K562 (cell line): ENCODE results near the gene KCNK4. TPM values are rescaled to one million over a fixed set of nuclear protein-coding genes. Genes with fewer than 3 reads are reported as not detected.

ENCODE experiments used
- ATAC-seq: fragments of 200-7000 bp; cut with Tn5 transposase; 3 replicates; pipeline ENCODE4 v1.9.1; 2020; ENCODE audit warnings: moderate library complexity
- BruUV-seq: library from RNA; stranded (reverse); fragments of 400-500 nt; replicated peaks from 2 replicates; lab custom pipeline; 2021; lab: Mats Ljungman, UMichigan
- CTCF ChIA-PET: fragments of 300-600 bp; formaldehyde crosslinking; extraction: SDS; loops from one replicate; lab custom pipeline; 2021; ENCODE audit warnings: low intra/inter-chr PET ratio; lab: Yijun Ruan, JAX
- POLR2A ChIA-PET: fragments of 300-600, 350-650 bp; sonication (Branson Sonifier 250); formaldehyde crosslinking; extraction: SDS; loops from one replicate; lab custom pipeline; 2021; ENCODE audit warnings: antibody characterized with exemption, inconsistent platforms; lab: Yijun Ruan, JAX
- DNase-seq, 4 experiments: peaks; one replicate each; pipeline versions ENCODE4 v3.0.0 to v3.0.0-alpha.2; 2011 to 2018; ENCODE audit warnings: low spot score in 3 of 4, mixed read lengths in 3 of 4; ENCODE audit errors: extremely low read depth in 1 of 4
- FAIRE-seq: peaks from 2 replicates; lab custom pipeline; 2011; peaks lifted over from hg19 to GRCh38; lab: Jason Lieb, UNC
- H2AFZ ChIP-seq: 2 replicates; pipeline ENCODE4 v1.6.0; 2011; ENCODE audit warnings: low read depth, low read length, control low read depth, inconsistent platforms
- H3K27ac ChIP-seq: fragments of 200-600 bp; 3 replicates; pipeline ENCODE4 v1.8.0; 2011; ENCODE audit warnings: low read depth, mild to moderate bottlenecking, control low read depth, inconsistent platforms, low read length, moderate library complexity, mixed read lengths; ENCODE audit errors: extremely low read depth
- H3K27me3 ChIP-seq, 2 experiments: fragments of 300-600 bp in 1 of 2; 2 replicates in 1 of 2; 3 replicates in 1 of 2; pipeline versions ENCODE4 v1.6.0 to v1.8.0; 2011; ENCODE audit warnings: inconsistent platforms in 2 of 2, low read length in 2 of 2, mild to moderate bottlenecking in 1 of 2, mixed read lengths in 1 of 2, moderate library complexity in 1 of 2; ENCODE audit not compliant: control insufficient read depth in 2 of 2, insufficient read depth in 2 of 2
- H3K36me3 ChIP-seq: fragments of 300-600 bp; 3 replicates; pipeline ENCODE4 v1.8.0; 2011; ENCODE audit warnings: mild to moderate bottlenecking, low read length, inconsistent platforms; ENCODE audit not compliant: control insufficient read depth, insufficient read depth
- H3K4me1 ChIP-seq, 2 experiments: fragments of 200-600 bp in 1 of 2; replicated peaks in 1 of 2; 2 replicates in 1 of 2; 3 replicates in 1 of 2; pipeline versions ENCODE4 v1.5.1 to v1.8.0; 2011; ENCODE audit warnings: inconsistent platforms in 2 of 2, low read length in 2 of 2, mild to moderate bottlenecking in 1 of 2, mixed read lengths in 1 of 2, moderate library complexity in 1 of 2; ENCODE audit not compliant: control insufficient read depth in 2 of 2, insufficient read depth in 2 of 2
- H3K4me2 ChIP-seq: 2 replicates; pipeline ENCODE4 v1.6.1; 2011; ENCODE audit warnings: low read length, control low read depth, inconsistent platforms, mixed read lengths; ENCODE audit not compliant: insufficient read depth
- H3K4me3 ChIP-seq: fragments of 200-600 bp; sonication (generic), shearing (Covaris generic); 2 replicates; pipeline ENCODE4 v1.5.1; 2016; ENCODE audit warnings: control low read depth, inconsistent platforms
- H3K79me2 ChIP-seq: fragments of 200-600 bp; 3 replicates; pipeline ENCODE4 v1.8.0; 2011; ENCODE audit warnings: low read length, inconsistent platforms; ENCODE audit not compliant: control insufficient read depth, insufficient read depth
- H3K9ac ChIP-seq, 2 experiments: 2 replicates each; pipeline versions ENCODE4 v1.6.0 to v1.6.1; 2011; ENCODE audit warnings: low read depth in 2 of 2, low read length in 2 of 2, control low read depth in 1 of 2, inconsistent platforms in 1 of 2, mild to moderate bottlenecking in 1 of 2, mixed read lengths in 1 of 2; ENCODE audit not compliant: insufficient read depth in 1 of 2
- H3K9me1 ChIP-seq: one replicate; pipeline ENCODE4 v1.6.0; 2011; ENCODE audit warnings: inconsistent platforms, mild to moderate bottlenecking, low read length, moderate library complexity; ENCODE audit not compliant: control insufficient read depth, insufficient read depth
- H3K9me3 ChIP-seq: replicated peaks from 2 replicates; pipeline ENCODE4 v1.5.1; 2011; ENCODE audit warnings: low read depth, low read length, inconsistent platforms; ENCODE audit not compliant: control insufficient read depth, insufficient read depth
- H4K20me1 ChIP-seq: replicated peaks from 2 replicates; pipeline ENCODE4 v1.6.1; 2011; ENCODE audit warnings: low read length, inconsistent platforms, mixed read lengths; ENCODE audit not compliant: control insufficient read depth, insufficient read depth
- CCNT2 ChIP-seq: IDR thresholded peaks from 2 replicates; pipeline ENCODE4 v1.6.1; 2011; ENCODE audit warnings: borderline replicate concordance, low read depth, mild to moderate bottlenecking, moderate library complexity, mixed read lengths, low read length; ENCODE audit not compliant: insufficient read length; ENCODE audit errors: extremely low read depth
- CREM ChIP-seq: IDR thresholded peaks from 2 replicates; pipeline ENCODE4 v1.6.1; 2014; ENCODE audit warnings: antibody characterized with exemption, low read depth
- GABPB1 ChIP-seq: sonication (generic); formaldehyde crosslinking; IDR thresholded peaks from 2 replicates; pipeline ENCODE4 v1.8.0; 2022; ENCODE audit warnings: mild to moderate bottlenecking, missing genetic modification reagents
- ID3 ChIP-seq, 2 experiments: fragments of 250-450 bp in 1 of 2; fragments of 450-650 bp in 1 of 2; sonication (Bioruptor Pico) in 1 of 2; IDR thresholded peaks; 2 replicates each; pipeline versions ENCODE4 v1.6.1 to v1.8.0; 2016 to 2021; ENCODE audit warnings: mild to moderate bottlenecking in 2 of 2, moderate library complexity in 2 of 2, missing compliant biosample characterization in 1 of 2, missing genetic modification characterization in 1 of 2
- JUND ChIP-seq, 2 experiments: IDR thresholded peaks; 2 replicates in 1 of 2; 3 replicates in 1 of 2; pipeline ENCODE4 v1.6.1; 2011; ENCODE audit warnings: borderline replicate concordance in 2 of 2, low read depth in 2 of 2, low read length in 2 of 2, improper control_type of control experiment in 1 of 2, missing biosample characterization in 1 of 2, missing genetic modification characterization in 1 of 2, missing genetic modification reagents in 1 of 2
- KDM2B ChIP-seq: fragments of 250-450 bp; sonication (Bioruptor Pico); IDR thresholded peaks from 2 replicates; pipeline ENCODE4 v1.8.0; 2021; ENCODE audit warnings: mild to moderate bottlenecking, moderate library complexity
- MBD2 ChIP-seq: sonication (generic); IDR thresholded peaks from 2 replicates; pipeline ENCODE4 v1.6.1; 2016; ENCODE audit warnings: low read depth, borderline replicate concordance
- MYC ChIP-seq, 2 experiments: fragments of 250-450 bp in 1 of 2; sonication (Bioruptor Pico) in 1 of 2; IDR thresholded peaks; 2 replicates each; pipeline versions ENCODE4 v1.5.1 to v1.6.1; 2012 to 2021; ENCODE audit warnings: low read depth in 2 of 2, borderline replicate concordance in 1 of 2, improper control_type of control experiment in 1 of 2, low read length in 1 of 2, mild to moderate bottlenecking in 1 of 2, moderate library complexity in 1 of 2
- POU5F1 ChIP-seq: fragments of 150-350 bp; IDR thresholded peaks from 2 replicates; pipeline ENCODE4 v1.6.1; 2014; ENCODE audit warnings: borderline replicate concordance, low read length, low read depth, mild to moderate bottlenecking; ENCODE audit not compliant: partially characterized antibody
- WGBS: fragments of 100-300 bp; shearing (Covaris generic); methylation state at CpG from one replicate; pipeline ENCODE4 v1.1.6; 2016; ENCODE audit warnings: low coverage, mixed read lengths; ENCODE audit not compliant: insufficient coverage; ENCODE audit errors: missing lambda C conversion rate; 5-methylcytosine and 5-hydroxymethylcytosine counted together
- in situ Hi-C: fragments of 300-500 bp; cut with MboI; formaldehyde crosslinking; loops from 4 replicates; pipeline ENCODE4 v1.15.0; 2018; ENCODE audit warnings: inconsistent platforms, mixed read lengths
- intact Hi-C: fragments of 100-400 bp; cut with micrococcal nuclease; formaldehyde crosslinking; loops from 2 replicates; pipeline ENCODE4 v1.14.2; 2022
- polyA plus RNA-seq, 8 experiments: library from polyadenylated mRNA; depleted of rRNA in 4 of 8; stranded (reverse) in 5 of 8; unstranded in 3 of 8; fragments of >200 nt; fragmentation: Nextera tagmentation in 2 of 8; fragmentation: Illumina TruSeq in 1 of 8; extraction: Ambion mirVana in 2 of 8; extraction: Trizol in 1 of 8; gene quantifications; 2 replicates each; pipeline versions ENCODE4 v1.2.1 to v1.2.3, GENCODE V29; 2011 to 2014; ENCODE audit warnings: inconsistent platforms in 1 of 8, missing spikeins in 1 of 8
- total RNA-seq, 7 experiments: library from RNA; depleted of rRNA in 6 of 7; stranded (reverse); fragments of >200 nt in 6 of 7; fragmentation: Illumina TruSeq in 2 of 7; extraction: Trizol in 2 of 7; gene quantifications; 2 replicates each; pipeline versions ENCODE4 v1.2.1 to v1.2.3, GENCODE V29; 2011 to 2021; ENCODE audit warnings: low replicate concordance in 1 of 7
- TF ChIP-seq, protein P1 (sequence below): IDR thresholded peaks from 3 replicates; pipeline ENCODE4 v1.6.1; 2011; ENCODE audit warnings: borderline replicate concordance, mild to moderate bottlenecking, moderate library complexity; ENCODE audit not compliant: insufficient read length; ENCODE audit errors: extremely low read depth
- TF ChIP-seq, protein P2 (sequence below): fragments of 450-650 bp; IDR thresholded peaks from 2 replicates; pipeline ENCODE4 v1.6.1; 2016; ENCODE audit warnings: antibody characterized with exemption

KCNK4 gene
- total and polyA plus RNA-seq, 9 of the 15 experiments (the other 6 are each of a cell fraction or from before 2014, with no cell fraction given): not detected

DNA sequence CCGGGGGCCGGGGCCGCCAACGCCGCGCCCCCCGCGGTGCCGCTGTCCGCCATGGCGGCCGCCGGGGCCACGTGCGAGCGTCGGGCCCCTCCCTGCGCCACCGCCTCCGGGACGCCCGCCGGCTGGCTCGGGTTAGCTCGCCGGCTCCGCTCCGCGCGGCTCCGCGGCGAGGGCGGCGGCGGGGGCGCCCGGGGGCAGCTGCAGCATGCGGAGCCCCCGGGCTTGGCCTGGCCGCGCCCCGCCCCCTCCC lies 44.6 kb upstream of the KCNK4 start (continued):
- peak; percentile 26 for TF ChIP-seq CCNT2

DNA sequence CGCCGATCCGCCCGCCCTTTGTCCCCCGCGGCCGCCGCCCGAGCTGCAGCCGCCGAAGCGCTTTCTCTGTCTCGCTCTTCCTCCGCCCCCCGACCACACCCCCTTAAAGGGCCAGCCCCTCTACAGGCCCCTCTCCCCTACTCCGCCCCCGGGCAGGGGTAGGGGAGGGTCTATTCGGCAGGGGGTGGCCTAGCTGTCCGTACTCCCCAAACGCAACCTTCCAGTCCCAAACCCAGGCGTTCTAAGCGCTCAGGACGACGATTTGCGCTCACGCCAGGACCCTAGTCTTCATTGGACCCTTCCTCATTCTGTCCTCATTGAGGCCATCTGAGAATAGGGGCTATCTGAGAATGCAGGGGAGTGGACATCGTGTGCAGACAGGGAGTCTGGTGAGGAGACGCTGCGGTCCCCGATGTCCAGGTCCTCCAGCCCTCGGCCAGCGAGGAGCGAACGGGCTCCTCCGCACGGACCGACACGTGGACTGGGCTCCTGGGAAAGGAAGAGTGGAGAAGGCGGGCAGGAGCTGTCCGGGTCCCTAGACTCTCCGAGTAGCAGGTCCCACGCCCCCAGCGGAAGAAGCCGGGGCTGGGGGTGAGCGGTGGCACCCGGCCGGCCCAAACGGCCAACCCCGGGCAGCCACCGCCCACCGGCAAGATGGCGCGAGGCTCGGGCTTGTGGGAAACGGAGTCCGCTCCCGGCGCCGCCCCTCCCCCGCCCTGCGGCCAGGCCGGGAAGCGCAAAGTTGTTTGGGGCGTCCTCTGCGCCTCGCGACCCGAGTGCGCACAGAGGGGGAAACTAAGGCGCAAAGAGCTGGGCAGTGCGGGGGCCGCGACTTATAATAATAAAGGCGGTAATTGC lies 44.0 kb upstream of the KCNK4 start, which contains the start of gene PPP1R14B:
Gene PPP1R14B (minus strand): TSS at position 73 of the 858 bp plus-strand sequence. CDS start 270 bp downstream, outside the sequence.
- Histone ChIP-seq H3K79me2 (peaks cover 50% of the 10 kb centered on the region), H3K27me3 (no peaks in the 10 kb centered on the region), H3K9ac (peak within 1 kb of the TSS; percentile 95 to 98), H3K27ac (peak within 1 kb of the TSS; percentile 98), H3K4me2 (peak within 1 kb of the TSS; percentile 99), H4K20me1 (0 out of 2 replicates have a peak, but pooled peaks cover 2% of the 10 kb centered on the region), H3K4me1 (peaks cover 42 to 92% of the 10 kb centered on the region in 2 experiments), H2AFZ (peak within 1 kb of the TSS; percentile 71), H3K4me3 (peak within 1 kb of the TSS; percentile 98), H3K36me3 (peaks cover 37% of the 10 kb centered on the region), H3K9me1 (no peaks in the 10 kb centered on the region), H3K9me3 (no peaks in the 10 kb centered on the region)
- peak; percentile 61 for FAIRE-seq
- peak; percentile 72 to 93 (median 84) for DNase-seq
- WGBS: 1% methylated on average over 62 of the region's 74 CpGs
- ChIA-PET CTCF (no interaction called here), POLR2A (interaction anchor here (0.6 to 7.8 kb wide), 13 partner anchors 9 to 61 kb away, joined by 3 to 58 read pairs (median 4); partner anchors contain the start of genes FERMT3 and STIP1)
- intact Hi-C loops (loop anchor here (2.0 to 10.0 kb wide), 3 partner anchors 22 to 58 kb away; partner anchors contain the start of genes CATSPERZ, ESRRA and FERMT3), in situ Hi-C loops (no loop called here)
- ATAC-seq: peak; percentile 78
- no TSS peak for BruUV-seq
- TF ChIP-seq JUND (IDR thresholded peaks at IDR 0.05; ENCODE audit: borderline replicate concordance, low read depth, low read length) (no peak), JUND (tag; IDR thresholded peaks at IDR 0.05; ENCODE audit: borderline replicate concordance, low read depth, low read length) (0 out of 3 replicates have a peak, but pooled peaks have one; percentile 13), KDM2B (peak; percentile 82; the same call in 1 of the 2 replicates), GABPB1 (CRISPR knock-in tag) (peak; percentile 85), ID3 (CRISPR knock-in tag; IDR thresholded peaks at IDR 0.05) (no peak), ID3 (tag; IDR thresholded peaks at IDR 0.05) (0 out of 2 replicates have a peak, but pooled peaks have one; percentile 70), POU5F1 (no peak), CREM (peak; percentile 54; the same call in 1 of the 2 replicates), MYC (IDR thresholded peaks at IDR 0.05; ENCODE audit: low read depth, low read length) (peak; percentile 93), MYC (CRISPR knock-in tag; IDR thresholded peaks at IDR 0.05; ENCODE audit: borderline replicate concordance, low read depth) (0 out of 2 replicates have a peak, but pooled peaks have one; percentile 74), MBD2 (0 out of 2 replicates have a peak, but pooled peaks have one; percentile 43)
- TF ChIP-seq, protein P1, sequence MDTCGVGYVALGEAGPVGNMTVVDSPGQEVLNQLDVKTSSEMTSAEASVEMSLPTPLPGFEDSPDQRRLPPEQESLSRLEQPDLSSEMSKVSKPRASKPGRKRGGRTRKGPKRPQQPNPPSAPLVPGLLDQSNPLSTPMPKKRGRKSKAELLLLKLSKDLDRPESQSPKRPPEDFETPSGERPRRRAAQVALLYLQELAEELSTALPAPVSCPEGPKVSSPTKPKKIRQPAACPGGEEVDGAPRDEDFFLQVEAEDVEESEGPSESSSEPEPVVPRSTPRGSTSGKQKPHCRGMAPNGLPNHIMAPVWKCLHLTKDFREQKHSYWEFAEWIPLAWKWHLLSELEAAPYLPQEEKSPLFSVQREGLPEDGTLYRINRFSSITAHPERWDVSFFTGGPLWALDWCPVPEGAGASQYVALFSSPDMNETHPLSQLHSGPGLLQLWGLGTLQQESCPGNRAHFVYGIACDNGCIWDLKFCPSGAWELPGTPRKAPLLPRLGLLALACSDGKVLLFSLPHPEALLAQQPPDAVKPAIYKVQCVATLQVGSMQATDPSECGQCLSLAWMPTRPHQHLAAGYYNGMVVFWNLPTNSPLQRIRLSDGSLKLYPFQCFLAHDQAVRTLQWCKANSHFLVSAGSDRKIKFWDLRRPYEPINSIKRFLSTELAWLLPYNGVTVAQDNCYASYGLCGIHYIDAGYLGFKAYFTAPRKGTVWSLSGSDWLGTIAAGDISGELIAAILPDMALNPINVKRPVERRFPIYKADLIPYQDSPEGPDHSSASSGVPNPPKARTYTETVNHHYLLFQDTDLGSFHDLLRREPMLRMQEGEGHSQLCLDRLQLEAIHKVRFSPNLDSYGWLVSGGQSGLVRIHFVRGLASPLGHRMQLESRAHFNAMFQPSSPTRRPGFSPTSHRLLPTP: no peak
- TF ChIP-seq, protein P2, sequence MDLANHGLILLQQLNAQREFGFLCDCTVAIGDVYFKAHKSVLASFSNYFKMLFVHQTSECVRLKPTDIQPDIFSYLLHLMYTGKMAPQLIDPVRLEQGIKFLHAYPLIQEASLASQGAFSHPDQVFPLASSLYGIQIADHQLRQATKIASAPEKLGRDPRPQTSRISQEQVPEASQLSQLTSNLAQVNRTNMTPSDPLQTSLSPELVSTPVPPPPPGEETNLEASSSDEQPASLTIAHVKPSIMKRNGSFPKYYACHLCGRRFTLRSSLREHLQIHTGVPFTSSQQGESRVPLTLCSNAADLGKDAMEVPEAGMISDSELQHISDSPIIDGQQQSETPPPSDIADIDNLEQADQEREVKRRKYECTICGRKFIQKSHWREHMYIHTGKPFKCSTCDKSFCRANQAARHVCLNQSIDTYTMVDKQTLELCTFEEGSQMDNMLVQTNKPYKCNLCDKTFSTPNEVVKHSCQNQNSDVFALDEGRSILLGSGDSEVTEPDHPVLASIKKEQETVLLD: peak; percentile 70; the same call in 1 of the 2 replicates
